ENCODE measurements around the gene TCF7L2.

GRCh38 chr10:112991888-112992491 is 41.9 kb downstream of the TCF7L2 start:
- no peak for TF ChIP-seq ZNF565 (CRISPR knock-in tag; conservative IDR thresholded peaks at IDR 0.05; ENCODE audit: low read depth)
- no peak for TF ChIP-seq ARNTL (CRISPR knock-in tag; IDR thresholded peaks at IDR 0.05; ENCODE audit: borderline replicate concordance, low read depth)
- TF ChIP-seq PPARA (CRISPR knock-in tag; IDR thresholded peaks at IDR 0.05; ENCODE audit: borderline replicate concordance) = no peak

Data from SK-N-SH treated with all-trans-retinoic acid at 6 μM for 48 hours (cell line).